Hepatocyte (in vitro differentiated cells): Measurements from ENCODE around the gene ICE2. TPM values are rescaled to one million over a fixed set of nuclear protein-coding genes. Genes with fewer than 3 reads are reported as not detected.

ENCODE experiments used
- DNase-seq: peaks from one replicate; pipeline ENCODE4 v3.0.0-alpha.2; 2016; ENCODE audit warnings: low spot score
- H2AFZ ChIP-seq: fragments of 200-600 bp; sonication (generic); 2 replicates; pipeline ENCODE4 v1.6.0; 2016; ENCODE audit warnings: antibody characterized with exemption, mild to moderate bottlenecking
- H3K27ac ChIP-seq: fragments of 200-600 bp; sonication (generic); 2 replicates; pipeline ENCODE4 v1.5.1; 2016; ENCODE audit warnings: mild to moderate bottlenecking
- H3K27me3 ChIP-seq: fragments of 200-600 bp; sonication (generic); 2 replicates; pipeline ENCODE4 v1.6.1; 2016
- H3K36me3 ChIP-seq: fragments of 200-600 bp; sonication (generic); replicated peaks from 2 replicates; pipeline ENCODE4 v1.5.1; 2016; ENCODE audit warnings: low read depth; ENCODE audit not compliant: insufficient read depth
- H3K4me1 ChIP-seq: fragments of 200-600 bp; sonication (generic); 2 replicates; pipeline ENCODE4 v1.5.1; 2016; ENCODE audit warnings: mild to moderate bottlenecking, moderate library complexity; ENCODE audit not compliant: insufficient read depth
- H3K4me2 ChIP-seq: fragments of 200-600 bp; sonication (generic); 2 replicates; pipeline ENCODE4 v1.6.0; 2016
- H3K4me3 ChIP-seq: fragments of 200-600 bp; sonication (generic); 2 replicates; pipeline ENCODE4 v1.5.1; 2016; ENCODE audit warnings: mild to moderate bottlenecking
- H3K79me2 ChIP-seq: fragments of 200-600 bp; sonication (generic); 2 replicates; pipeline ENCODE4 v1.6.0; 2017; ENCODE audit warnings: mild to moderate bottlenecking
- H3K9me2 ChIP-seq: fragments of 200-600 bp; sonication (generic); replicated peaks from 2 replicates; pipeline ENCODE4 v1.6.0; 2017; ENCODE audit warnings: mild to moderate bottlenecking; ENCODE audit not compliant: insufficient read depth
- H3K9me3 ChIP-seq: fragments of 200-600 bp; sonication (generic); 2 replicates; pipeline ENCODE4 v1.5.1; 2016; ENCODE audit warnings: low read depth, mild to moderate bottlenecking
- H4K20me1 ChIP-seq: fragments of 200-600 bp; sonication (generic); 2 replicates; pipeline ENCODE4 v1.6.0; 2016; ENCODE audit warnings: mild to moderate bottlenecking; ENCODE audit not compliant: insufficient read depth, poor library complexity, severe bottlenecking
- EZH2 ChIP-seq: fragments of 200-600 bp; sonication (generic); IDR thresholded peaks from 2 replicates; pipeline ENCODE4 v1.6.1; 2016; ENCODE audit warnings: antibody characterized with exemption, mild to moderate bottlenecking, borderline replicate concordance
- EZH2phosphoT487 ChIP-seq: fragments of 200-600 bp; sonication (generic); IDR thresholded peaks from one replicate; pipeline ENCODE4 v1.6.1; 2018; ENCODE audit warnings: antibody characterized with exemption, mild to moderate bottlenecking, low read depth, moderate library complexity; ENCODE audit not compliant: unreplicated experiment, severe bottlenecking
- WGBS: methylation state at CpG from one replicate; pipeline ENCODE4 v1.1.6; 2016; ENCODE audit warnings: low lambda C conversion rate; ENCODE audit errors: missing lambda C conversion rate; 5-methylcytosine and 5-hydroxymethylcytosine counted together
- polyA plus RNA-seq: library from polyadenylated mRNA; unstranded; fragments of >200 nt; fragmentation: Nextera tagmentation; extraction: Ambion mirVana; gene quantifications from 2 replicates; pipeline ENCODE4 v1.2.1, GENCODE V29; 2016
- total RNA-seq: library from RNA; depleted of rRNA; stranded (reverse); fragments of >200 nt; gene quantifications from 2 replicates; pipeline ENCODE4 v1.2.3, GENCODE V29; 2014
- TF ChIP-seq, protein P1 (sequence below): fragments of 200-600 bp; sonication (generic); IDR thresholded peaks from 2 replicates; pipeline ENCODE4 v1.5.1; 2016; ENCODE audit warnings: antibody characterized with exemption, mild to moderate bottlenecking; ENCODE audit not compliant: poor library complexity

Gene ICE2
- total and polyA plus RNA-seq, 2 experiments from 2014 or later, result 15.8 to 35.4 TPM

DNA sequence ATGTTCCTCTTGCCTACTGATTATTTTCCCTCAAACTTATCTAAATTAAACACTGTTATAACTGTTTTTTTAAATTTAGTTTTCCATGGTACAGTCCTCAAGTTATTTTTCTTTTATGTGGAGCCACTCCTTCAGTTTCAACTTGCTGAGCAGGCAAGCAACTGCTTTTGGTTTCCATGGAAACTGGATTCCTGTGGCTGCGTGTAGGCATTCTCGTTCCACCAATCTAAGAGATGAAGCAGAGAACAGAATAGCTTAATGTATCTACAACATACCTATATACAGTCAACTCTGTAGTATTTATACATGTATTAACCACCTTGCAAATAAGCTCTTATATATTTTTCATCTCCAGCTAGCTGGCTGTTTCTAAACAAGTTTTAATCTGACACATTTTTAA lies 55.4 kb downstream of the ICE2 start:
- peak; percentile 86 for DNase-seq
- Histone ChIP-seq H3K4me1 (peaks cover 22% of the 10 kb centered on the region), H3K36me3 (no peaks in the 10 kb centered on the region), H3K79me2 (no peaks in the 10 kb centered on the region), H4K20me1 (no peaks in the 10 kb centered on the region), H3K4me3 (no peak overlapping the region), H3K9me3 (no peaks in the 10 kb centered on the region), H3K27ac (peak overlapping the region; percentile 79), H3K4me2 (peak overlapping the region; percentile 16), H3K27me3 (no peaks in the 10 kb centered on the region), H2AFZ (no peak overlapping the region), H3K9me2 (no peaks in the 10 kb centered on the region)
- no peak for TF ChIP-seq EZH2
- TF ChIP-seq, protein P1, sequence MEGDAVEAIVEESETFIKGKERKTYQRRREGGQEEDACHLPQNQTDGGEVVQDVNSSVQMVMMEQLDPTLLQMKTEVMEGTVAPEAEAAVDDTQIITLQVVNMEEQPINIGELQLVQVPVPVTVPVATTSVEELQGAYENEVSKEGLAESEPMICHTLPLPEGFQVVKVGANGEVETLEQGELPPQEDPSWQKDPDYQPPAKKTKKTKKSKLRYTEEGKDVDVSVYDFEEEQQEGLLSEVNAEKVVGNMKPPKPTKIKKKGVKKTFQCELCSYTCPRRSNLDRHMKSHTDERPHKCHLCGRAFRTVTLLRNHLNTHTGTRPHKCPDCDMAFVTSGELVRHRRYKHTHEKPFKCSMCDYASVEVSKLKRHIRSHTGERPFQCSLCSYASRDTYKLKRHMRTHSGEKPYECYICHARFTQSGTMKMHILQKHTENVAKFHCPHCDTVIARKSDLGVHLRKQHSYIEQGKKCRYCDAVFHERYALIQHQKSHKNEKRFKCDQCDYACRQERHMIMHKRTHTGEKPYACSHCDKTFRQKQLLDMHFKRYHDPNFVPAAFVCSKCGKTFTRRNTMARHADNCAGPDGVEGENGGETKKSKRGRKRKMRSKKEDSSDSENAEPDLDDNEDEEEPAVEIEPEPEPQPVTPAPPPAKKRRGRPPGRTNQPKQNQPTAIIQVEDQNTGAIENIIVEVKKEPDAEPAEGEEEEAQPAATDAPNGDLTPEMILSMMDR, result no peak
- WGBS, result 2% methylated on average over 2 of the region's 2 CpGs

DNA sequence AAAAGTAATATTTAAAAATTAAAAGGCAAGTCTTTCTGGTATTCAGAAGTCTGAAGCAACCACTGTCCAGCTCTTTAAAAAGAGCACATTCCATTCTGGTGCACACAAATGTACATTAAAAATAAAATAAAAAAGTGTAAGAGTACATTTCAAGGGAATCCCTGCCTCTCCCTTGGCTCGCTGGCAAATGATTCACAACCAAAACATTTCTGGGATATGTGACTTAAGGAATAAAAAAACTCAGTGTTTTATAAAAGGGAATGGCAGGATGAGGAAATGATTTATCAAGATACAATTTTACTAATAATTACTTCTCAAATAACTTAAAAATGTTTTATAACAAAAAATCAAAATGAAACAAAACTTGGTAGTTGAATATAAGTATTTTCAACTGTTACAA lies 57.4 kb downstream of the ICE2 start:
- TF ChIP-seq, protein P1, result no peak
- no peak for TF ChIP-seq EZH2
- no peak for TF ChIP-seq EZH2phosphoT487
- H3K4me3 ChIP-seq, result no peak overlapping the region
- no peaks in the 10 kb centered on the region for H3K9me3 ChIP-seq
- no peak for DNase-seq
- H4K20me1 ChIP-seq, result no peaks in the 10 kb centered on the region
- H3K27ac ChIP-seq, result peak overlapping the region; percentile 38
- no peaks in the 10 kb centered on the region for H3K79me2 ChIP-seq
- H3K4me1 ChIP-seq, result peaks cover 22% of the 10 kb centered on the region
- H3K27me3 ChIP-seq, result no peaks in the 10 kb centered on the region
- 69% methylated on average over 1 of the region's 1 CpG for WGBS
- no peaks in the 10 kb centered on the region for H3K36me3 ChIP-seq
- H3K4me2 ChIP-seq, result no peak overlapping the region
- H2AFZ ChIP-seq, result no peak overlapping the region
- H3K9me2 ChIP-seq, result no peaks in the 10 kb centered on the region

GRCh38 chr15:60420203-60420716 lies 58.7 kb downstream of the ICE2 start:
- no peak for TF ChIP-seq EZH2
- H3K4me2 ChIP-seq, result peak overlapping the region; percentile 31
- no peaks in the 10 kb centered on the region for H3K79me2 ChIP-seq
- no peaks in the 10 kb centered on the region for H3K36me3 ChIP-seq
- 86% methylated on average over 2 of the region's 2 CpGs for WGBS
- H4K20me1 ChIP-seq, result no peaks in the 10 kb centered on the region
- H3K4me3 ChIP-seq, result no peak overlapping the region
- peak overlapping the region; percentile 34 for H3K27ac ChIP-seq
- H3K4me1 ChIP-seq, result peaks cover 22% of the 10 kb centered on the region
- DNase-seq, result no peak
- H3K27me3 ChIP-seq, result no peaks in the 10 kb centered on the region
- no peaks in the 10 kb centered on the region for H3K9me2 ChIP-seq
- H2AFZ ChIP-seq, result no peak overlapping the region
- H3K9me3 ChIP-seq, result no peaks in the 10 kb centered on the region

DNA sequence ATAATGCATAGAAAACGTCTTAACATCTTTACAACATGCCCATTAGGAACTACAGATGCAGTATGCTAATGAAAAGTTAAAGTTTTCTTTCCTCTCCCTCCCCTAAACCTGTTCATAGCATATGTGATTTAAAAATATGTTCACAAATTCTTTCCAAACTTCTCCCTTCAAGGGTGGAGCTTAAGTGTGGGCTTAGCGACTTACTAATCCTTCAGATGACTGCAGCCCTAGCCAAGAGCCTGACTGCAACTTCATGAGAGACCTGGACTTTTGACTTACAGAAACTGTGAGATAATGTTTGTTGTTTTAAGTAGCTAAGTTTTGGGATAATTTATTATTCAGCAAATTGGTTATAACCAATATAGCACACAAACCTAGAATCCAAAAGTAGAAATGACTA lies 59.2 kb downstream of the ICE2 start:
- Histone ChIP-seq H3K36me3 (no peaks in the 10 kb centered on the region), H3K79me2 (no peaks in the 10 kb centered on the region), H3K27ac (peak overlapping the region; percentile 34), H4K20me1 (no peaks in the 10 kb centered on the region), H3K9me2 (no peaks in the 10 kb centered on the region), H3K4me2 (no peak overlapping the region), H3K4me1 (peaks cover 22% of the 10 kb centered on the region), H3K4me3 (no peak overlapping the region), H3K9me3 (no peaks in the 10 kb centered on the region), H3K27me3 (no peaks in the 10 kb centered on the region), H2AFZ (no peak overlapping the region)
- no peak for DNase-seq
- WGBS, result 63% methylated on average over 2 of the region's 2 CpGs
- no peak for TF ChIP-seq EZH2phosphoT487
- TF ChIP-seq, protein P1, result no peak
- no peak for TF ChIP-seq EZH2
